Smooth muscle cell (in vitro differentiated cells): ENCODE results near the gene TP53I13. TPM values are rescaled to one million over a fixed set of nuclear protein-coding genes. Genes with fewer than 3 reads are reported as not detected.
A peak's percentile ranks its signal among the peaks of the same experiment; 100 is the strongest.

Source experiments
- DNase-seq: peaks from one replicate; lab custom pipeline; 2025; ENCODE audit not compliant: unreplicated experiment; lab: John Stamatoyannopoulos, UW
- H2AFZ ChIP-seq: fragments of 200-600 bp; sonication (generic); 2 replicates; pipeline ENCODE4 v1.6.0; 2016; ENCODE audit warnings: antibody characterized with exemption, low read depth, mild to moderate bottlenecking
- H3F3A ChIP-seq: fragments of 200-600 bp; sonication (generic); 2 replicates; pipeline ENCODE4 v1.6.0; 2017; ENCODE audit warnings: antibody characterized with exemption, low read depth
- H3K27ac ChIP-seq: fragments of 200-600 bp; sonication (generic); 2 replicates; pipeline ENCODE4 v1.5.1; 2016; ENCODE audit warnings: low read depth, mild to moderate bottlenecking
- H3K27me3 ChIP-seq: fragments of 200-600 bp; sonication (generic); 2 replicates; pipeline ENCODE4 v1.6.1; 2016; ENCODE audit warnings: low read depth, mild to moderate bottlenecking
- H3K36me3 ChIP-seq: fragments of 200-600 bp; sonication (generic); 2 replicates; pipeline ENCODE4 v1.5.1; 2016; ENCODE audit warnings: low read depth
- H3K4me1 ChIP-seq: fragments of 200-600 bp; sonication (generic); 2 replicates; pipeline ENCODE4 v1.5.1; 2016; ENCODE audit warnings: low read depth
- H3K4me2 ChIP-seq: fragments of 200-600 bp; sonication (generic); 2 replicates; pipeline ENCODE4 v1.6.0; 2016; ENCODE audit warnings: mild to moderate bottlenecking
- H3K4me3 ChIP-seq: fragments of 200-600 bp; sonication (generic); 2 replicates; pipeline ENCODE4 v1.5.1; 2016; ENCODE audit warnings: mild to moderate bottlenecking
- H3K79me2 ChIP-seq: fragments of 200-600 bp; sonication (generic); 2 replicates; pipeline ENCODE4 v1.6.0; 2016; ENCODE audit warnings: low read depth, mild to moderate bottlenecking
- H3K9ac ChIP-seq: fragments of 200-600 bp; sonication (generic); 2 replicates; pipeline ENCODE4 v1.6.0; 2016; ENCODE audit warnings: low read depth
- H3K9me3 ChIP-seq: fragments of 200-600 bp; sonication (generic); replicated peaks from 2 replicates; pipeline ENCODE4 v1.5.1; 2016; ENCODE audit warnings: low read depth
- H4K20me1 ChIP-seq: fragments of 200-600 bp; sonication (generic); 2 replicates; pipeline ENCODE4 v1.6.0; 2016; ENCODE audit warnings: low read depth
- WGBS: methylation state at CpG from one replicate; pipeline ENCODE4 v1.1.7; 2016; ENCODE audit warnings: low lambda C conversion rate; 5-methylcytosine and 5-hydroxymethylcytosine counted together
- polyA plus RNA-seq: library from polyadenylated mRNA; unstranded; fragments of >200 nt; fragmentation: Nextera tagmentation; extraction: Ambion mirVana; gene quantifications from 2 replicates; pipeline ENCODE4 v1.2.1, GENCODE V29; 2016
- total RNA-seq: library from RNA; depleted of rRNA; stranded (reverse); fragments of >200 nt; gene quantifications from 2 replicates; pipeline ENCODE4 v1.2.3, GENCODE V29; 2014
- TF ChIP-seq, protein P1 (sequence below): fragments of 200-600 bp; sonication (generic); IDR thresholded peaks from 2 replicates; pipeline ENCODE4 v1.5.1; 2017; ENCODE audit warnings: borderline replicate concordance, mild to moderate bottlenecking, antibody characterized with exemption; ENCODE audit not compliant: insufficient read depth, poor library complexity, severe bottlenecking

TP53I13 gene
- total and polyA plus RNA-seq, 2 experiments from 2014 or later = 50.7 to 105 TPM

DNA sequence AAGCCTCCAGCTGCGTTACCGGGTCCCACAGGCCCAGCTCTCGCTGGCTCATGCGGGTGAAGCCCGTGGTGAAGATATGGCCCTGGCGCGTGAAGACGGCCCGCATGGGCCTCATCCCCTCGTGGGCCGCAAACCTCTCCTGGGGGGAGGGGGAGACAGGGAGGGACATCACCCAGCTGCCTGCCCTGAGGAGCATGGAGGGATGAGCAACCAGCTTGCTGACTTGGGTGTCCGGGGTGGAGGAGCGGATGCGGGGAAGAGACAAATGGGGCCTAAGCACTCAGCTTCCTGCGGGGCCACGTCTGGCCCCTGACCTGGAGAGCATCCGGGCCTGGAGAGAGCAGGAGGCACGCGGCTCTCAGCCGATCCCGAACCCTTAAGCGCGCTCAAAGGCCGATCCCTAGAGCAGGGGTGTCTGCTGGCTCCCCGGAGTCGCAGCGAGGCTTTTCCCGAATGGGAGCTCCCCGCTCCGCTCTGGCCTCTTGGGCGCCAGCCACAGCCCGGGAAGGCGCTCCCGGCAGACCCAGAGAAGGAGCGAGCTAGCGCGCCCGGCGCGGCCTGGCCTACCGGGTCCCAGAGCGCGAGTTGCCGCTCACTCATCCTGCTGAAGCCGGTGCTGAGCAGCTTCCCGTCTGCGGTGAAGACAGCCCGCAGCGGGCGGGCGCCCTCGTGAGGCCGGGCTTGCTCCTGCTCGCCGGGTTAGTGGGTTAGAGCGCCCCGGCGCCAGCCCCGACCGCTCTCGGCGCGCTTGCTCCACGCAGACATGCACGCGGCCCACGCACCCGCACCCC lies 49.2 kb downstream of the TP53I13 start:
- H2AFZ ChIP-seq = no peak overlapping the region
- no peak for DNase-seq
- peak overlapping the region; percentile 78 for H3K4me2 ChIP-seq

DNA sequence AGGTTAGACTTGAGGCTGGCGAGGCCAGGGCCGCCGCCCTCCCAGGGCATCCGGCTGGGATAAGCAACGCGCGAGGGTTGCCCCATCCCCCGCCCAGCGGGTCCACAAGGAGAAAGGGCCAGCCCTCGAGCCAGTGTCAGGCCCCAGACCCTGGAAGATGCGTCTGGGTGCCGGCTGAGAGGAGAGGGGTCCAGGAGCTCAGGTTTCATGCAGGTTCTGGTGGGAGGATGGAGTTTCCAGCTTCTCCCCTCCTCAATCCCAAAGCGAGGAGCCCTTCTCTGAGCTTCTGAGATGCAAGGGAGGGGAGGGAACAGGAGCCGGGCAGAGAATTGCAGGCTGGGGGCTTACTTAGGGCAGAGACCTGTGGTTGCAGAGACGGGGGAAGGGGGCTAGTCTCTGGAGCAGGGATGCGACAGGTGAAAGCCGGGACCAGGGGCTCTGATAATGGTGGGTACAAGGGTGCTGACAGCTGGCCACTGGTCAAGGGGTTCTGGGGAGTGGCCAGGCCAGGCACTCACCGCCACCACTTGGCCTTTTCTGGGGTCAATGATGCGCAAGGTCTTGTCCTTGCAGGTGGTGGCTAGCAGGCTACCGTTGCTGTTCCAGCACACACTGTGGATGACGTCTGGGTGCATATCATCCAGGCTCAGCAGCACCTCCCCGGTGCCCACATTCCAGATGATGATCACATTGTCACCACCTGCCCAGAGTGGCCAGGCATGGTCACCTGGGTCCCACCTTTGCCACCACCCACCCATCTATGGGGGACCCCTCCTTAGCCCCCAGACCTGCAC lies 50.0 kb downstream of the TP53I13 start:
- TF ChIP-seq, protein P1, sequence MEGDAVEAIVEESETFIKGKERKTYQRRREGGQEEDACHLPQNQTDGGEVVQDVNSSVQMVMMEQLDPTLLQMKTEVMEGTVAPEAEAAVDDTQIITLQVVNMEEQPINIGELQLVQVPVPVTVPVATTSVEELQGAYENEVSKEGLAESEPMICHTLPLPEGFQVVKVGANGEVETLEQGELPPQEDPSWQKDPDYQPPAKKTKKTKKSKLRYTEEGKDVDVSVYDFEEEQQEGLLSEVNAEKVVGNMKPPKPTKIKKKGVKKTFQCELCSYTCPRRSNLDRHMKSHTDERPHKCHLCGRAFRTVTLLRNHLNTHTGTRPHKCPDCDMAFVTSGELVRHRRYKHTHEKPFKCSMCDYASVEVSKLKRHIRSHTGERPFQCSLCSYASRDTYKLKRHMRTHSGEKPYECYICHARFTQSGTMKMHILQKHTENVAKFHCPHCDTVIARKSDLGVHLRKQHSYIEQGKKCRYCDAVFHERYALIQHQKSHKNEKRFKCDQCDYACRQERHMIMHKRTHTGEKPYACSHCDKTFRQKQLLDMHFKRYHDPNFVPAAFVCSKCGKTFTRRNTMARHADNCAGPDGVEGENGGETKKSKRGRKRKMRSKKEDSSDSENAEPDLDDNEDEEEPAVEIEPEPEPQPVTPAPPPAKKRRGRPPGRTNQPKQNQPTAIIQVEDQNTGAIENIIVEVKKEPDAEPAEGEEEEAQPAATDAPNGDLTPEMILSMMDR = no peak
- Histone ChIP-seq H3K9me3 (no peaks in the 10 kb centered on the region), H3K9ac (no peak overlapping the region), H3K79me2 (no peaks in the 10 kb centered on the region), H3K36me3 (no peaks in the 10 kb centered on the region), H3K4me3 (peak overlapping the region; percentile 21), H3F3A (no peaks in the 10 kb centered on the region), H4K20me1 (no peaks in the 10 kb centered on the region), H3K27me3 (peaks cover 26% of the 10 kb centered on the region), H3K27ac (no peak overlapping the region), H3K4me2 (peak overlapping the region; percentile 78), H3K4me1 (peaks cover 35% of the 10 kb centered on the region), H2AFZ (no peak overlapping the region)
- 52% methylated on average over 22 of the region's 22 CpGs for WGBS
- no peak for DNase-seq

More for the DNA sequence above, 49.2 kb downstream of the TP53I13 start:
- Histone ChIP-seq H3K9me3 (no peaks in the 10 kb centered on the region), H3K79me2 (no peaks in the 10 kb centered on the region), H3K9ac (no peak overlapping the region), H3K36me3 (no peaks in the 10 kb centered on the region), H3K27ac (no peak overlapping the region), H3F3A (no peaks in the 10 kb centered on the region), H4K20me1 (no peaks in the 10 kb centered on the region), H3K27me3 (peaks cover 26% of the 10 kb centered on the region), H3K4me1 (peaks cover 31% of the 10 kb centered on the region), H3K4me3 (peak overlapping the region; percentile 21)
- WGBS = 19% methylated on average over 65 of the region's 68 CpGs
- TF ChIP-seq, protein P1 = peak; percentile 48

GRCh38 chr17:29619251-29619650 lies 50.8 kb downstream of the TP53I13 start:
- Histone ChIP-seq H3K36me3 (no peaks in the 10 kb centered on the region), H2AFZ (no peak overlapping the region), H3K27me3 (peaks cover 26% of the 10 kb centered on the region), H3K27ac (no peak overlapping the region), H3K9ac (no peak overlapping the region), H3K79me2 (no peaks in the 10 kb centered on the region), H4K20me1 (no peaks in the 10 kb centered on the region), H3K4me3 (no peak overlapping the region), H3F3A (no peaks in the 10 kb centered on the region), H3K4me2 (no peak overlapping the region), H3K4me1 (peaks cover 27% of the 10 kb centered on the region), H3K9me3 (no peaks in the 10 kb centered on the region)
- no peak for DNase-seq
- TF ChIP-seq, protein P1 = peak; percentile 21
